Right cardiac atrium (tissue), 5 donors: ENCODE results near the gene FBXO44. TPM values are rescaled to one million over a fixed set of nuclear protein-coding genes. Genes with fewer than 3 reads are reported as not detected.
"Not testable (repeated sequence)": the region's sequence is repeated elsewhere in the genome, so short reads cannot be mapped to it uniquely, and the experiment has no call there.

Experiments
- ATAC-seq, 2 donors: fragments of 200-7000 bp; cut with Tn5 transposase; one replicate each; pipeline versions ENCODE4 v1.8.0 to v1.9.1; 2020; ENCODE audit warnings: moderate library complexity in 2 of 2, mild to moderate bottlenecking in 1 of 2
- DNase-seq, 3 donors: peaks; one replicate each; pipeline ENCODE4 v3.0.0-alpha.2; 2020
- H3K27ac ChIP-seq: one replicate; pipeline ENCODE4 v1.5.1; 2013; ENCODE audit warnings: mild to moderate bottlenecking, low read length, control low read depth, moderate library complexity
- H3K27me3 ChIP-seq: one replicate; pipeline ENCODE4 v1.6.1; 2013; ENCODE audit not compliant: control insufficient read depth, insufficient read depth
- H3K4me1 ChIP-seq: one replicate; pipeline ENCODE4 v1.6.1; 2013; ENCODE audit warnings: low read length; ENCODE audit not compliant: control insufficient read depth, insufficient read depth
- H3K4me3 ChIP-seq: one replicate; pipeline ENCODE4 v1.5.1; 2013; ENCODE audit warnings: low read length, control low read depth
- H3K9me3 ChIP-seq: one replicate; pipeline ENCODE4 v1.6.1; 2013; ENCODE audit warnings: low read length; ENCODE audit not compliant: control insufficient read depth
- WGBS: extraction: QIAGEN DNeasy Blood & Tissue Kit; methylation state at CpG from one replicate; pipeline ENCODE4 v1.1.7; 2013; 5-methylcytosine and 5-hydroxymethylcytosine counted together
- intact Hi-C, 4 donors: fragments of 100-400 bp; cut with DNase I; formaldehyde crosslinking; loops; one replicate each; pipeline versions ENCODE4 v1.11.0 to v1.14.0; 2022 to 2023
- polyA plus RNA-seq: library from polyadenylated mRNA; stranded (reverse); fragments of 200-250 nt; gene quantifications from one replicate; pipeline ENCODE4 v1.2.3, GENCODE V29; 2013
- total RNA-seq, 4 donors: library from RNA; stranded (reverse); fragmentation: NEBNext Ultra II Directional; extraction: Animal tissue kit (Norgen Biotek cat#: 25700); gene quantifications; one replicate each; pipeline ENCODE4 v1.2.1, GENCODE V29; 2021
- donor health status: healthy with polysubstance abuse.
- donor health status: DM: no; HTN: yes; CAD: no.
- donor health status: DM: no; HTN: no; CAD: no.
- donor health status: DM: no; HTN: yes; CAD: no; lungs with severe emphysema.
- donor health status: DM: yes; HTN: yes; CAD: no.

The FBXO44 gene
- total and polyA plus RNA-seq, 5 donors = 18.5 to 30.1 (median 25.1) TPM

DNA sequence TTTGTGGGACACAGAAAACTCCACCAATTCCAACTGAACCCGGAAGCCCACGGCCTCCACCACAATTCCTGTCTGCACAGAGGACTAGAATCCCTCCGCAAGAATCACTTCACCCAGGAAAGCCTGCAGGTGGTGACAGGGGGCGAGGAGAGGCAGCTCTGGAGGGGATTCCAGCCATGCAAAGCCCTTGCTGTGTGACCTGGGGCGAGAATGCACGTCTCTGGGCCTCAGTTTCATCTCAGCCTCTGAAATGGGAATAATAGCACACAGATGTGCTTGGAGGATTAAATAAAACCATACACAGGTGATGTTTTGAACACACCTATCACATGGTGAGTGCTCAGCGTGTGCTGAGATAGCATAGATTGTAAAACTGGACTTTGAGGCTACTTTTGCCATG, 14.6 kb upstream of the FBXO44 start:
- H3K9me3 ChIP-seq = no peaks in the 10 kb centered on the region
- intact Hi-C loops = loop anchor here (5.0 to 10.0 kb wide), 7 partner anchors 303 to 603 kb away; partner anchors contain the start of gene MASP2 (in 1 of the 4)
- 67% methylated on average over 7 of the region's 7 CpGs for WGBS
- H3K4me3 ChIP-seq = no peak overlapping the region
- ATAC-seq (no peak), DNase-seq (peak in 1 of 3 donors; percentile 15)
- no peaks in the 10 kb centered on the region for H3K27me3 ChIP-seq
- no peaks in the 10 kb centered on the region for H3K4me1 ChIP-seq
- H3K27ac ChIP-seq = no peak overlapping the region

DNA sequence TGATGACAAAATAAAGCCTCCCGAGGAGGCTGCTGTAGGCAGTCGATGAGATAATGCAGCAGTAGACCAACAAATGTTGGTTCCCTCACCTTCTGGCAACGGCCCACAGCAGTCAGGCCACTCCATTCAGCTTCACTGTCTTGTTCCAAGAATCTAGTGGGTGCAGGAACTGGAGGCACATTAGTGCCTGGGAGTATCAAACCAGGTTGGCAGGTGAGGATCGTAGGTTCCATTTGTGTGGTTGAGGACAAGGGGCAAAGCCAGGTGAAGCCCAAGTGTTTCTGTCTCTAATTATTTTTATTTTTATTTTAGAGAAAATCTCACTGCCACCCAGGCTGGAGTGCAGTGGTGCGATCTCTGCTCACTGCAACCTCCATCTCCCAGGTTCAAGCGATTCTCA, 13.7 kb upstream of the FBXO44 start:
- Histone ChIP-seq H3K27ac (no peak overlapping the region), H3K9me3 (no peaks in the 10 kb centered on the region), H3K27me3 (no peaks in the 10 kb centered on the region), H3K4me1 (no peaks in the 10 kb centered on the region), H3K4me3 (no peak overlapping the region)
- WGBS = 68% methylated on average over 6 of the region's 6 CpGs
- ATAC-seq (no peak), DNase-seq (no peak)
- intact Hi-C loops = loop anchor here (5.0 to 10.0 kb wide), 7 partner anchors 304 to 604 kb away; partner anchors contain the start of gene MASP2 (in 1 of the 4)

DNA sequence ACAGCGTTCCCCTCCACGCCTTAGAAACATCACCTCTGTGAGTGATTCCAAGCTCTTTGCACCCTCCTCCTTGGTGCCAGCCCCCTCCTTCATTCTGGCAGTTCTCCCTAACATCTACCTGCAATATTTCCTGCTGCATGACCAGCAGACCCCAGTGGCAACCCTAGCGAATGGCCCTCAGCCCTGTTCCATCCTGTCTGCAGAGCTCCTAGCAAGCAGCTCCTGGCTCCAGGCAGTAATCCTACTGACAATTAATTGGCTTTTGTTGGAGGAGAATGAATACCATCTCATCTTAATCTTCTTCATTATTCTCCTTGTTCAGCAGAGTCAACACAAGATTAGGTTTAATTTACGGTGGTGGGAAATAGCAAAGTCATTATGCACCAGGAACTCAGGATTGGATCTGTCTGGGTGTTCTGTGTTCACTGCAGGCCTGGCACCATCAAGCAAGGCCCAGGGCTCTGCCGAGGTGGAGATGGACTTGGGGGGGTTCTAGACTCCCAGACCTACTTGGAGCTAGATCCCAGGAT, 12.8 kb upstream of the FBXO44 start:
- Histone ChIP-seq H3K27ac (no peak overlapping the region), H3K27me3 (no peaks in the 10 kb centered on the region), H3K4me1 (no peaks in the 10 kb centered on the region), H3K9me3 (no peaks in the 10 kb centered on the region), H3K4me3 (no peak overlapping the region)
- intact Hi-C loops = loop anchor here (2.0 to 10.0 kb wide), 8 partner anchors 305 to 605 kb away; partner anchors contain the start of gene MASP2 (in 1 of the 4)
- WGBS = 61% methylated on average over 5 of the region's 5 CpGs
- ATAC-seq (peak in 1 of 2 donors; percentile 14), DNase-seq (no peak)

GRCh38 chr1:11642418-11643017, 12.2 kb upstream of the FBXO44 start:
- H3K27me3 ChIP-seq, H3K27ac ChIP-seq, H3K9me3 ChIP-seq, H3K4me3 ChIP-seq, H3K4me1 ChIP-seq: not testable (repeated sequence)
- 53% methylated on average over 18 of the region's 18 CpGs for WGBS
- intact Hi-C loops = loop anchor here (2.0 to 10.0 kb wide), 8 partner anchors 305 to 606 kb away; partner anchors contain the start of gene MASP2 (in 1 of the 4)
- DNase-seq (peak in 1 of 3 donors; percentile 74), ATAC-seq (peak; percentile 64 to 84)

DNA sequence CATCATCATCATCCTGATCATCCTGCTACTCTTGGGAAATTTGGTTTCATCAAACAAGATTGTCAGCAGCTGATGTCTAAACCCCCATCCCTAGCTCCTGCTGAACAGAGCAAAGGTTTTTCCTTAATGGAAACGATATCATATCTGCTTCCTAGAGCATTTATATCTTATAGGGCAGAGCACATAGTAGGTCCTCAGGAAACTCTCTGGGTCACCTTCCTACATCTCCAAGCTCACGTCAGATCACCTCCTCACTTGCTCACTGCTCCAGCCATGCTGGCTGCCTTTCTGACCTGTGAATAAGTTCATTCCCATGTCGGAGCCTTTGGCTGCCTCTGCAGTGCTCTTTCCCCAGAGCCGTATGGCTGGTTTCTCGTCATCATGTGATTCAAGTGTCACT, 10.9 kb upstream of the FBXO44 start:
- no peak for DNase-seq
- no peaks in the 10 kb centered on the region for H3K9me3 ChIP-seq
- no peak overlapping the region for H3K4me3 ChIP-seq
- no peaks in the 10 kb centered on the region for H3K27me3 ChIP-seq
- H3K4me1 ChIP-seq = no peaks in the 10 kb centered on the region
- no peak overlapping the region for H3K27ac ChIP-seq
- 39% methylated on average over 5 of the region's 5 CpGs for WGBS
- intact Hi-C loops = loop anchor here (2.0 to 10.0 kb wide), 8 partner anchors 306 to 607 kb away; partner anchors contain the start of gene MASP2 (in 1 of the 4)
- ATAC-seq = no peak

GRCh38 chr1:11645270-11645669, 9.4 kb upstream of the FBXO44 start:
- H3K27me3 ChIP-seq = no peaks in the 10 kb centered on the region
- 88% methylated on average over 5 of the region's 5 CpGs for WGBS

DNA sequence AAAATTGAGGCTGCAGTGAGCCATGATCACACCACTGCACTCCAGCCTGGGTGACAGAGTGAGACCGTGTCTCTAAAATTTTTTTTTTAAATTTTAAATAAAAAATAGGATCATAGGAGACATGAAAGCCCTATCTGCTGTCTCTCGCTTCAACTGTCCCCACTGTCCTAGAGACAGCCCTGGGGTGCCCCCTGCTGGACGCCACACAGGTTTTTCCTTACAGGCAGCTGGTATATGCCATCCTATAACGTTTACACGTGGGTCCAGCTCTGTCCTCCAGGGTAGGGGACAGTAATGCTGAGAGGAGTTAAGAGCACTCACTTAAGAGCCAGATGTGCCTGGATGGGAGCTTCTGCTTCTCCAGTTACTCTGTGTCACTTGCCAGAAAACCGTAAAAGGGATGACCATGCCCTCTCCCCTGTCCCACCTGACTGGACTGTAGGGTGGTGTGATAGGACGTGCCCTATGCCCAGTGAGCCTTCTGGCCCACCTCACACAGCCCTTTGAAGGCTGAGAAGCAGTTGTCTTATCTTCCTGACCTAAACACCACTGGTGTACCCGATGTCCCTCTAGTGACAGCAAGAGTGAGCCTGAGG, 8.9 kb upstream of the FBXO44 start:
- Histone ChIP-seq H3K27me3 (no peaks in the 10 kb centered on the region), H3K4me1 (peaks cover 2% of the 10 kb centered on the region), H3K4me3 (no peak overlapping the region), H3K27ac (no peak overlapping the region), H3K9me3 (no peaks in the 10 kb centered on the region)
- 26% methylated on average over 8 of the region's 8 CpGs for WGBS
- peak in 1 of 2 donors; percentile 42 for ATAC-seq
- intact Hi-C loops = loop anchor here (5.0 to 10.0 kb wide), 5 partner anchors 77 to 601 kb away; partner anchors contain the start of gene MASP2 (in 1 of the 4)
- DNase-seq = peak; percentile 81 to 92 (median 91)

More at GRCh38 chr1:11645270-11645669, 9.4 kb upstream of the FBXO44 start:
- Histone ChIP-seq H3K4me1 (peaks cover 2% of the 10 kb centered on the region), H3K27ac (no peak overlapping the region), H3K4me3 (no peak overlapping the region), H3K9me3 (no peaks in the 10 kb centered on the region)
- ATAC-seq = no peak
- DNase-seq = no peak
- intact Hi-C loops = loop anchor here (5.0 to 10.0 kb wide), 5 partner anchors 77 to 600 kb away; partner anchors contain the start of gene MASP2 (in 1 of the 4)

DNA sequence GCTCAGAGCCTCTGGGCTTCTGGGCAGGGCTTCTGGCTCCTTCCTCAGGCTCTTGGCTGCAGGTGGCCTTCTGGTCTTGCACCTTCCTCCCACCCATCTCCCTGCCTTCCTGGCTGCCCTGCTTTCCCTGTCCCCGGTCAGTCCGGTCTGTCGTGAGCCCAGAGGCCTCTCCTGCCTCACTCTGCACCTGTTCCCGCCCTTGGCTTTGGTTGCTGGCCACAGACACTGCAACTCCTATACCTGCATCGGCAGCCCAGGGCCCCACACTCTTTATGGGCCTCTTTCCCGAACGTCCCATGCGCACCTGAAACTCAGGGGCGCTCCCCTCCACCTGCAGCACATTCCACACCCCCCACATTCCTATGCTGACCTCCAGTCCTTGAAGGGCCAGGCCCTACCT, 8.4 kb upstream of the FBXO44 start:
- no peaks in the 10 kb centered on the region for H3K27me3 ChIP-seq
- intact Hi-C loops = loop anchor here (5.0 to 10.0 kb wide), 5 partner anchors 76 to 602 kb away; partner anchors contain the start of gene MASP2 (in 1 of the 4)
- WGBS = 87% methylated on average over 9 of the region's 9 CpGs
- peaks cover 2% of the 10 kb centered on the region for H3K4me1 ChIP-seq
- no peak overlapping the region for H3K4me3 ChIP-seq
- no peak for ATAC-seq
- no peak overlapping the region for H3K27ac ChIP-seq
- no peak for DNase-seq
- no peaks in the 10 kb centered on the region for H3K9me3 ChIP-seq

DNA sequence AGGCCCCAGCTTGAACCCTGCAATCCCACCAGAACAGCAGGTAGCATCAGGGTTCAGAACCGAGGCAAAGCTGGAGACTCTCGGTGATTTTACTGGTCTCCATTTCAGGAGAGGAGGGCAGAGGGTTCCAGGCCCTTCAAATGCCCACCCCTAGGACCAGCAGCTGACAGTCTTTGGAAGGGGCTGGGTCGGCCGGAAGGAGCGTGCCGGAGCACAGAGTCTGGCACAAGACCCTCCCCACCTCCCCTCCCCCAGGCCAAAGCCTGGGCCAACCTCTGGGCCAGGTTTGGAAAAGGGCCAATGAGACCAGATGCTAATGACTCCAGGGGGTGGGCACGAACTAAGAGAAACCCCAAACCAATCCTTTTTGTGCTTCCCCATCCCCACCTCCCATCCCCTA, 7.3 kb upstream of the FBXO44 start:
- 77% methylated on average over 7 of the region's 7 CpGs for WGBS
- H3K4me1 ChIP-seq = peaks cover 2% of the 10 kb centered on the region
- DNase-seq (peak in 1 of 3 donors; percentile 50), ATAC-seq (no peak)
- no peak overlapping the region for H3K27ac ChIP-seq
- intact Hi-C loops = loop anchor here (5.0 to 10.0 kb wide), 5 partner anchors 75 to 603 kb away; partner anchors contain the start of gene MASP2 (in 1 of the 4)
- H3K27me3 ChIP-seq = no peaks in the 10 kb centered on the region
- H3K4me3 ChIP-seq = no peak overlapping the region
- H3K9me3 ChIP-seq = no peaks in the 10 kb centered on the region

DNA sequence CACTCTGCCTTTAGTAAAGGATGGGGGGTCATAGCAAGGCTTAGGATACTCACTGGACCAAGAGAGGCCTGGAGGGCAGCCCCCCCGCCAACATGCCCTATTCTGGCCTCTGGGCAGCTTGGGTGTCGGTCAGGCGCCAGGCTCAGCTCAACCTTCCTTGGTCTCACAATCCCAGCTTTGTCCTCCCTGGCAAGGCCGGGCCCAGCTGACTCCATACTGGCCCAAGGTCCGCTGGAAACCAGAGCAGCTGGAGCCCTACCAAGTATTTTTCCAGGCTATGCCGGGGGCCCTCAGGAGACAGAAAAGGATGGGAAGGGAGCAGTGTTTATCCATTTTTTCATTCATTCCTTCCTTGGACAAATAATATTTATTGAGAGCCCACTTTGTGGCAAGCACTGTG, 6.6 kb upstream of the FBXO44 start:
- WGBS = 58% methylated on average over 6 of the region's 6 CpGs
- intact Hi-C loops = loop anchor here (5.0 to 10.0 kb wide), 5 partner anchors 74 to 603 kb away; partner anchors contain the start of gene MASP2 (in 1 of the 4)
- H3K27ac ChIP-seq = no peak overlapping the region
- DNase-seq (peak; percentile 77 to 91 (median 83)), ATAC-seq (peak; percentile 43 to 47)
- H3K9me3 ChIP-seq = no peaks in the 10 kb centered on the region
- no peak overlapping the region for H3K4me3 ChIP-seq
- no peaks in the 10 kb centered on the region for H3K27me3 ChIP-seq
- peaks cover 2% of the 10 kb centered on the region for H3K4me1 ChIP-seq
